ENCODE measurements around the gene ETFRF1.

Gene ETFRF1

GRCh38 chr12:25250744-25251730 is 56.0 kb downstream of the ETFRF1 start, which contains the start of gene KRAS (continued):
- TF ChIP-seq ZNF362 (tag by site-specific recombination; IDR thresholded peaks at IDR 0.05): no peak
- TF ChIP-seq ZNF777 (tag by site-specific recombination; IDR thresholded peaks at IDR 0.05; ENCODE audit: borderline replicate concordance): no peak
- TF ChIP-seq KLF8 (tag by site-specific recombination; IDR thresholded peaks at IDR 0.05): peak; percentile 99
- TF ChIP-seq ZNF19 (tag by site-specific recombination; IDR thresholded peaks at IDR 0.05; ENCODE audit: low read depth): no peak
- 0 out of 2 replicates have a peak, but pooled peaks have one; percentile 24 for TF ChIP-seq PBX3 (CRISPR knock-in tag; IDR thresholded peaks at IDR 0.05)
- no peak for TF ChIP-seq ZNF24 (tag by site-specific recombination; IDR thresholded peaks at IDR 0.05)
- 0 out of 2 replicates have a peak, but pooled peaks have one; percentile 51 for TF ChIP-seq ZNF324 (tag by site-specific recombination; IDR thresholded peaks at IDR 0.05)
- peak; percentile 74 for TF ChIP-seq ZNF341 (tag by site-specific recombination; IDR thresholded peaks at IDR 0.05; ENCODE audit: low read depth)
- no peak for TF ChIP-seq ZNF302 (tag by site-specific recombination; IDR thresholded peaks at IDR 0.05; ENCODE audit: low read depth)
- no peak; the same call in 1 of the 2 replicates for TF ChIP-seq ZNF184 (tag by site-specific recombination; IDR thresholded peaks at IDR 0.05)
- no peak for TF ChIP-seq ELK4 (IDR thresholded peaks at IDR 0.05; ENCODE audit: borderline replicate concordance, low read depth, low read length)
- TF ChIP-seq KLF1 (tag by site-specific recombination; IDR thresholded peaks at IDR 0.05): peak; percentile 63
- peak; percentile 33; the same call in 1 of the 2 replicates for TF ChIP-seq ZNF600 (tag by site-specific recombination; IDR thresholded peaks at IDR 0.05)
- no peak for TF ChIP-seq HOXA7 (CRISPR knock-in tag; IDR thresholded peaks at IDR 0.05; ENCODE audit: borderline replicate concordance)
- no peak for TF ChIP-seq TCF7L2 (IDR thresholded peaks at IDR 0.05; ENCODE audit: borderline replicate concordance, low read depth, low read length)
- TF ChIP-seq ZNF837 (tag by site-specific recombination; IDR thresholded peaks at IDR 0.05): no peak
- TF ChIP-seq ZNF48 (tag by site-specific recombination; IDR thresholded peaks at IDR 0.05): no peak
- TF ChIP-seq ZNF585B (tag by site-specific recombination; IDR thresholded peaks at IDR 0.05): no peak
- no peak for TF ChIP-seq ZNF2 (tag by site-specific recombination; IDR thresholded peaks at IDR 0.05)
- TF ChIP-seq ZEB2 (tag by site-specific recombination; IDR thresholded peaks at IDR 0.05): peak; percentile 54; the same call in 1 of the 2 replicates
- TF ChIP-seq ZNF664 (tag by site-specific recombination; IDR thresholded peaks at IDR 0.05): no peak
- no peak for TF ChIP-seq ZFP69B (tag by site-specific recombination; IDR thresholded peaks at IDR 0.05)
- peak; percentile 97 for TF ChIP-seq ZBTB17 (tag by site-specific recombination; IDR thresholded peaks at IDR 0.05)
- no peak for TF ChIP-seq ZNF544 (tag by site-specific recombination; IDR thresholded peaks at IDR 0.05)
- TF ChIP-seq MYNN (tag by site-specific recombination; IDR thresholded peaks at IDR 0.05; ENCODE audit: borderline replicate concordance): no peak
- peak; percentile 70 for TF ChIP-seq ZNF423 (tag by site-specific recombination; IDR thresholded peaks at IDR 0.05)
- TF ChIP-seq ZNF548 (tag by site-specific recombination; IDR thresholded peaks at IDR 0.05): no peak
- TF ChIP-seq ZNF626 (tag by site-specific recombination; IDR thresholded peaks at IDR 0.05): 0 out of 2 replicates have a peak, but pooled peaks have one; percentile 47
- TF ChIP-seq ZNF501 (tag by site-specific recombination; IDR thresholded peaks at IDR 0.05): peak; percentile 52; the same call in 1 of the 2 replicates
- no peak for TF ChIP-seq TRIM28 (IDR thresholded peaks at IDR 0.05; ENCODE audit: borderline replicate concordance, low read length)
- no peak for TF ChIP-seq ZBTB7A (tag by site-specific recombination; IDR thresholded peaks at IDR 0.05; ENCODE audit: low read depth)
- no peak for TF ChIP-seq ZNF558 (tag by site-specific recombination; IDR thresholded peaks at IDR 0.05)
- no peak for TF ChIP-seq ZNF843 (tag by site-specific recombination; IDR thresholded peaks at IDR 0.05)
- no peak for TF ChIP-seq OSR2 (tag by site-specific recombination; IDR thresholded peaks at IDR 0.05)
- no peak for TF ChIP-seq ZNF416 (tag by site-specific recombination; IDR thresholded peaks at IDR 0.05)
- TF ChIP-seq ZIC2 (tag by site-specific recombination; IDR thresholded peaks at IDR 0.05): peak; percentile 86
- TF ChIP-seq ZNF274 (IDR thresholded peaks at IDR 0.05; ENCODE audit: low read length): no peak
- no peak for TF ChIP-seq ZNF274 (tag by site-specific recombination; IDR thresholded peaks at IDR 0.05; ENCODE audit: borderline replicate concordance)
- TF ChIP-seq ZNF169 (tag by site-specific recombination; IDR thresholded peaks at IDR 0.05): no peak
- TF ChIP-seq ZSCAN30 (tag by site-specific recombination; IDR thresholded peaks at IDR 0.05): peak; percentile 97
- TF ChIP-seq ZNF660 (tag by site-specific recombination; IDR thresholded peaks at IDR 0.05): peak; percentile 96
